Stimulated activated CD4-positive, alpha-beta T cell treated with anti-CD3 and anti-CD28 coated beads, Interleukin-4, amount 100 ng/mL, for 4 hours (primary cell): ENCODE data around the gene AQP3.
"Not testable (repeated sequence)": the region's sequence is repeated elsewhere in the genome, so short reads cannot be mapped to it uniquely, and the experiment has no call there.

Experiments
- DNase-seq, 2 experiments: peaks; one replicate each; pipeline ENCODE4 v3.0.0-alpha.2; 2020

AQP3 gene

GRCh38 chr9:33440204-33440603 lies 7.2 kb downstream of the AQP3 start:
- DNase-seq, result no peak

GRCh38 chr9:33439731-33440130 lies 7.7 kb downstream of the AQP3 start:
- no peak for DNase-seq

- DNase-seq, result no peak
Observed at GRCh38 chr9:33438926-33439680, 8.3 kb downstream of the AQP3 start.

DNA sequence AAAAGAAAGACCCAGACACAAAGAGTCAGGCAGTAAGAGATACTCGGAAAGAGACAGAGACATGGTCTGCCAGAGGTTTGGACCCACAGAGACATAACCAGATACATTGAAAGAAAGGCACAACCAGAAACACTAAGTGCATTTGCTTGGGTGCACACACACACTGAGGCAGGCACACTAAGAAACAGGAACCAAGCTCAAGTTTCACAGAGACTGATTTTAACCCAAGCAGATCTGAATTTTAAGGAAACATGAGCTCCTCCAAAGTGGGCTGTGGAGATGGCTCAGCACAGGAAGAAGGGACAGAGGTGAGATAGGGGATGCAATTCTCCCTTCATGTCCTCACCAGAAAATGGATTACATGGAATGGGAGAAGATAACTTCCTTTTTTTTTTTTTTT lies 9.5 kb downstream of the AQP3 start:
- no peak for DNase-seq

DNA sequence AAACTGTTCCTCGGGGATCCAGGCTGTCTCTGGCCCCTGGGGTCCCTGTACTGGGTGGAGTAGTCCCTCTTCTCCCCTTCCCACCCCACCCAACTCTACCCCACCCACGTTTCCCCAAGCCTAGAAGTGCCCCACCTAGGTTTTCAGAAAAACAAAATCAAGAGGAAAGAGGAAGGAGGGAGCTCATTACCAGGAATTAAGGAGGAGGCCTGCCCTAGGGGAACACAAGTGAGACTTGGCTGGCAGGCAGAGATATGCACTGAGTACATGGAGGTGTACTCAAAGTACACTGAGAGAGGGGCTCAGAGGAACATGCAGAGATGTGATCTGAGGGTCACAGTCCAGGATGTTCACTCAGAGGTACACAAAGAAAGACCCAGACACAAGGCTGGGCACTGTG lies 10.2 kb downstream of the AQP3 start:
- no peak for DNase-seq

GRCh38 chr9:33436445-33436844 lies 10.9 kb downstream of the AQP3 start:
- DNase-seq, result no peak

DNA sequence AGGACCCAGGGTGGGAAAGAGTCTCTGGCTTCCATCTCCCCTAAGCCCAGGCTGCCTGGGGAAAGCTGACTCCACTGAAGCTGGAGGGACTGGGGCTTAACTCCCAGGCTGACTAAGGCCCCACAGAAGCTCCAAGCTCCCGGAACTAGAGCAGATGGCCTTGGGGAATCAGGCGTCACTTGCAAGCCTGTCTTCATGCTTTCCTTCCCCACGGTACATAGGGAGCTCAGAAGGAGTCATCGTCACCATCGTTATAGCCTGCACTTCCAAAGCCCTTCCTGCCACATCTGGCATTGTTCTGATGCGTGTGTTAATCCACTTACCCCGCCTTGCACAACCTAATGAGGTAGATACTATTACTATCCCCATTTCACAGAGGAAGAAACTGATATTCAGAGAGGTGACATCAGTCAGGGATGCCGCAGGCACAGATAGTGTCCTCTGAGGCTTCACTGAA lies 11.5 kb downstream of the AQP3 start:
- no peak for DNase-seq

- no peak for DNase-seq
Observed at GRCh38 chr9:33434317-33435105, 12.9 kb downstream of the AQP3 start.

- no peak for DNase-seq
Observed at GRCh38 chr9:33433871-33434270, 13.5 kb downstream of the AQP3 start.

DNA sequence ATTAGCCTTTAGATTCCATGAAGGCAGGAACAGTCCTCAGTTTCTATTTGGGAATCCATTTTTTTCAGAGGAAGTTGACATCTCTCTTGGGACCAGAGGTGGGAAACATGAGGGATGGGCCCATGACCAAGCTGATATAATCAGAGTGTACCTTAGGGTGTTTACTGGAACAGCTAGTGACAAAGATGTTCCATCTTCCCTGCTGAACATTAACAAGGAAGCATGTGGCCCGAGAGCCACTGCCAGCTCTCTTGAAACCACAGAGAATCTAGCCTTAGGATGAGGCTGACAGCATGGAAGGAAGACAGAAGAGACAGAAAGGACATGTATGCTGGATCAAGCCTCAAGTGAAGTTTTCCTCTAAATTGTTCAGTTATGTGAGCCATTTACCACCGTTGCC lies 16.0 kb downstream of the AQP3 start:
- no peak for DNase-seq

DNA sequence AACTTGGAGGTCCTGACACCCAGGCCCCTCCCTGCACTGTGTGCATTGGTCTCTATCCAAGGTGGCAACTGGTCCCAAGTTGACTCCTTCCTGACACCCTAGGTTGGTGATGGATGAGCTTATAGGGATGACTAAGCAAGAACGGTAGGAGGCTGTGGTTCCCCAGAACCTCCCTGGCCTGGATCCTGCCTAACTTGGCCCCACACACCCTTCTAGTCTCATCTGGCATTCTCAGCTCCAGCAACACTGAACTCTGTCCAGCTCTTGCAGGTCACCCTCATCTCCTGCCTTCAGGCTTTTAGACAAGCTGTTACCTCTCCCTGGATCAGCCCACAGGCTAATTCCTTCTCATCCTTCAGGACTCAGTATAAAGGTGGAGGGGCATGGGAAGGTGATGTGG lies 16.5 kb downstream of the AQP3 start:
- no peak for DNase-seq

GRCh38 chr9:33429256-33429985 lies 18.0 kb downstream of the AQP3 start:
- DNase-seq, result no peak

DNA sequence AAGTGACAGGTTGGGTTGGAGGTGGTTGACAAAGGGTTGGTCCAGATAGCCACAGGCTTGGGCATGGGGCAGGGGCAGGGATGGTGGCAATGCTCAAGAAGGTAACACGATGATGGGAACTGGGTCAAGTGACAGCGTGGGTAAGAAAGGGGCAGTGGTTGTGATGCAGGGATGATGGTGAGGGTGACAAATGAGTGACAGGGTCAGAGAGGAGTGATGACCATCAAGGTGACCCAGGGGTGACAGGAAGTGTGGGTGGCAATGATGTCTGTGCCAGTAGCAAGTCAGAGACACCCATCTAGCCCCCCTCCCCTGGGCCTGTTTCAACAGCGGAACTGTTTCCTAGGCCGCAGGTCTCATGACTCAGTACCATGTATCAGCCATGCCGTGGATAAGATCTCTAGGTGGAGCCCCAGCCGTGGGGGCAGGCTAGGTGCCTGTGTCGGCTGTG lies 20.5 kb downstream of the AQP3 start:
- no peak for DNase-seq

GRCh38 chr9:33425128-33425533 lies 22.3 kb downstream of the AQP3 start:
- DNase-seq, result no peak

GRCh38 chr9:33424492-33424891 lies 22.9 kb downstream of the AQP3 start:
- DNase-seq, result not testable (repeated sequence)

GRCh38 chr9:33424043-33424442 lies 23.4 kb downstream of the AQP3 start:
- DNase-seq, result not testable (repeated sequence)

DNA sequence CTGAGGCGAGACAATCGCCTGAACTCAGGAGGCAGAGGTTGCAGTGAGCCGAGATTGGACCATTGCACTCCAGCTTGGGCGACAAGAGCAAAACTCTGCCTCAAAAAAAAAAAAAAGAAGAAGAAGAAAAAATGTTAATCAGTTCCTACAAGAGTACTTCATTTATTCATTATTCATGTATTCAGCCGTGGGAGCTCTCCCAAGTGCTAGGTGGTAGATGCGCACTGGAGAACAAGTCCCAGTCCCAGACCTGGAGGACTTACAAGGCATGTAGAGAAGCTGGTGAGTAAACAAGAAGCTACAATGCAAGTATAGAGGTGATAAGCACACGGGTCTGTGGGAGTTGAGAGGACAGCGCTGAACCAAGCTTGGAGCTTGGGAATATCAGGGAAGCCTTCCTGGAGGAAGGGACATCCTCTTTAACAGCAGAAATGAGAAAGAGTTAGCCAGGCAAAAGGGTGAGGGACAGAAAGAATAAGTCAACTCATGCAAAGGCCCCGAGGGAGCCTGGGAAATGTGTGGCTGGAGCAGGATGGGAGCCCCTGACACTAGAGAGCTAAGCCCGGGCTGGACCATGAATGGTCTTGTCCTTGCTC lies 27.6 kb downstream of the AQP3 start:
- no peak for DNase-seq

DNA sequence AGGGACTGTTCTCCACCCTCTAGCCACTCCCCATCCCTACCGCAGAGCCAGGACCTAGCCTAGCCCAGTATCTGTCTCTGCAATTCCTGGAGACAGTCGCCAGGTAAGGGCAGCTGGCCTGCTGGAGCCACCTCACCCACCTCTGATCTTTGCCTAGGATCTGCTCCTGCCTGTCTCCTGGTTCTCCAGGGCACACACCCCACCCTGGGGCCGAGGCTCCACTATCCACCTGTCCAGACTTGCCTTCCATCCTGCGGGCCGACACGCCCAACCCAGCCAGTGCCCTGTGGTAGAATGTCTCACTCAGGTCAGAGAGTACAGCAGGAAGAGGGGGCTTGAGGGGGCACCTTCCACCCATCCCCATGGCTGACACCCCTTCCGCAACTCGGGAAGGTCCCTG lies 29.3 kb downstream of the AQP3 start:
- no peak for DNase-seq

GRCh38 chr9:33416996-33417395 lies 30.4 kb downstream of the AQP3 start:
- DNase-seq, result peak in 1 of 2 experiments; percentile 53

- DNase-seq, result peak; percentile 72 to 79
Observed at GRCh38 chr9:33415501-33416038, 31.8 kb downstream of the AQP3 start.

GRCh38 chr9:33414889-33415500 lies 32.4 kb downstream of the AQP3 start:
- no peak for DNase-seq

GRCh38 chr9:33414268-33414667 lies 33.1 kb downstream of the AQP3 start:
- no peak for DNase-seq
